Measurements from ENCODE around the gene NEO1.

The NEO1 gene

DNA sequence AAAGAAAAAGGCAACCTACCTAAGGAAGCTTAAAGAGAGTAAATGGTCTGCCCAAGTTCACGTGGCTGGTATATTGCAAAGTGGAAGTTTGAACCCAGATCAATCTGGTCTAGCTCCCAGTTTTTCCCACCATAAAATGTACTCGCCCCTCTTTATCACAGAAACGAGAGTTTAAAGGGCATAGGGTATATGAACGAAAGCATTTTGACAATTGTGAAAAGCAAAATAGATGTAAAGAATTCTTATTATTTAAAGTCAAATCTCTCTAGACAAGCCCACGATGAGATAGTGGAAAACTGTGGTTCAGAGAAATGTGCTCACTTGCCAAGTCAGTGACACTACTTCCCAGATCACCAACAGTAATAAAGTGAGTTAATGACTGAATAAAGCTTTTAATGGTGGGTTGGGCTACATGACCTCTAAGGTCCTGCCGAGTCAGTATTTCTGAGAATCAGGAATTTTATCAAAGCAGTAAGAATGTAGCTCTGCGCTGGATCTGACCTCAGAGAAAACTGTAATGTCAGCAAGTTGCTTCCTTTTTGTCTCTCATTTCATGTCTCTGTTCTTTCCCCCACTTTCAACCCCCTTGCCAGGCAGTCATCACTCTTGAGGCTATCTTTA lies 23.3 kb upstream of the NEO1 start:
- no peak for DNase-seq (ENCODE audit: low read depth)

- DNase-seq (ENCODE audit: low read depth): no peak
These were observed 22.1 kb upstream of the NEO1 start for GRCh38 chr15:73030122-73030679.

- no peak for DNase-seq (ENCODE audit: low read depth)
These were observed 20.6 kb upstream of the NEO1 start for GRCh38 chr15:73031648-73032047.

DNA sequence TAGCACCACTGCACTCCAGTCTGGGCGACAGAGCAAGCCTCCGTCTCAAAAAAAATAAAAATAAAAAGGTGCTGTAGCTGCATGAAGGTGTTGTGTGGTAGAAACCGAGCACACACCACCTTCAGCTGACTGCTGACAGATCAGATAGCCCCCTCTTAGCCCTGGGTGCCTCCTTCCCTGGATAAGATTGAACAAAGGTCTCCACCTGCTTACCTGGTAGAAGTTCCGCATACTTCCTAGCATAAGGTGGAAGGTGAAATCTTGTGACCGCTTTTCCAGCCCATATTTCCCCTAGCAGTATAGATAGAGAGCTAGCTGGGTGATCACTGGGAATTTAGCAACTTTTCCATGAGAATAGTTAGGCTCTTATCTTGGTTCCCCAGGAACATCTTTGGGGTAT lies 18.7 kb upstream of the NEO1 start:
- no peak for DNase-seq (ENCODE audit: low read depth)

- DNase-seq (ENCODE audit: low read depth): no peak
These were observed 18.0 kb upstream of the NEO1 start for GRCh38 chr15:73034221-73034620.

- no peak for DNase-seq (ENCODE audit: low read depth)
These were observed 17.0 kb upstream of the NEO1 start for GRCh38 chr15:73035221-73035620.

- DNase-seq (ENCODE audit: low read depth): no peak
These were observed 14.0 kb upstream of the NEO1 start for GRCh38 chr15:73038220-73038619.

- no peak for DNase-seq (ENCODE audit: low read depth)
These were observed 6.2 kb upstream of the NEO1 start for GRCh38 chr15:73046073-73046472.

DNA sequence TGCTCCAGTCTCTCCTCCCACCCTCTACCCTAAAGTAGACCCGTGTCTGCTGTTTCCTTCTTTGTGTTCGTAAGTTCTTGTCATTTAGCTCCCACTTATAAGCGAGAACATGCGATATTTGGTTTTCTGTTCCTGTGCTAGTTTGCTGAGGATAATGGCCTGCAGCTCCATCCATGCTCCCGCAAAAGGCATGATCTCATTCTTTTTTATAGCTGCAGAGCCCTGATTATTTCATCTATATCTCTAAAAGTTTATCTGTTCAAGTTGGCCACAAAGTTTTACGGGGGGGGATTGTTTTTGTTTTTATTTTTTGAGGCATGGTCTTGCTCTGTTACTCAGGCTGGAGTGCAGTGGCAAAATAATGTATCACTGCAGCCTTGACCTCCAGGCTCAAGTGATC lies 4.4 kb upstream of the NEO1 start:
- DNase-seq (ENCODE audit: low read depth): no peak

- DNase-seq (ENCODE audit: low read depth): no peak
These were observed 3.5 kb upstream of the NEO1 start for GRCh38 chr15:73048624-73049295.

GRCh38 chr15:73049564-73050215 lies 2.6 kb upstream of the NEO1 start:
- no peak for DNase-seq (ENCODE audit: low read depth)

GRCh38 chr15:73050561-73051295 lies 1.5 kb upstream of the NEO1 start:
- no peak for DNase-seq (ENCODE audit: low read depth)

DNA sequence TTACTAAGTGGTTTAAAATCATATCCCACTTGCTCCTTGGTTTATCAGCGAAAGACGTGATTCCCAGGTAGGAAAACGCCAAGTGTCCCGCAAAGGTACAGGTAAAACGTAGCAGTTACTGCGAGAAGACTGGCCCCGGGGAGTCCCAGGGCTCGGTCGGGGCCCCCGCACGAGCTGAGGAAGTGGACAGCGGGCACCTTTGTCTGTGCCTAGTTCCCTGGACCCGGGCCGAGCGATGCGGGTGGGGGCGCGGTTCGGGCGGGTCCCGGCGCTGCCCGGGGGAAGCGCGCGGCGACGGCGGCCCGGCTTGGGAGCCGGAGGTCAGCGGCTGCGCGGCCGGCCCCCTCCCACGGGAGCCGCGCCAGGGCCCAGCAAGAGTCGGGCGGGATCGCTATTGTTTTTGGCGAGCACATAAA lies 864 bp upstream of the NEO1 start:
- DNase-seq (ENCODE audit: low read depth): no peak

GRCh38 chr15:73052653-73053397 lies 562 bp downstream of the NEO1 start:
- no peak for DNase-seq (ENCODE audit: low read depth)

DNA sequence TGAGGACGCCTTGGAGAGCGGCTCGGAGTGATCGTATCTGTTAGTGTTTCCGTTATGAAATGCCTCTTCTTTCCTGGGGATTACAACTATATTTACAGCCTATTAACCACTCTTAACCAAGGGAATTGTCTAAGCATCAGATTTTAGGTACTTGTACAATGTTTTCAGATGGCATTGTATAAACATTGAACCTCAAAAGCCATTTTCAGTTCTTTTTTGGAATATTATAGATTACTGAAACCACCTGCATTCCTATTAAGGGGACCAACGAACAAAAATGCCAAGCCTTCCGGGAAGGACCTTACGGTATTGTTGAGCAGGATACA lies 1.1 kb downstream of the NEO1 start:
- DNase-seq (ENCODE audit: low read depth): no peak

DNA sequence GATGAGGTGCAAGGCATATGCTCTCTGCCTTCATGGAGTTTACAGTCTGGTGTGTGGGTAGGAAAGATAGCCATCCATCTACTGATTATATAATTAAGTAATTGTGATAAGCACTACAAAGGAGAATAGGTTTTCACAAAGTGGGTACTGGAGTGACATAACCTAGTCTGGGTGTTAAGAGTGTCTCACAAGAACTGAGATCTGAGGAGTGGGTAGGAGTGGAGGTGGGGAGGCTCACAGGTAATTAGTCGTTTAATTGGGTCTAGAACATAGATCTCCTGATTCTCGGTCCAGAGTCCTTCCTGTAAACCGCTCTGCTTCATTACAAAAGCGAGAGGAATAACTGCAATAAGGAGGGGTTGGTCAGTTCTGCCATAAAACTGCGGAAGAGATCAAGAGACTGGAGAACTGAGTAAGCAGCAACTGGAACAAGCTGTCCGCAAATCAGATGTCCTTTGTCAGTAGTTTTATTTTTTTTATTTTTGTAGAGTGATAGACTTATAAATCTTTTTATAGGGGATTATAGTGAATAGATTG lies 2.2 kb downstream of the NEO1 start:
- DNase-seq (ENCODE audit: low read depth): no peak

- DNase-seq (ENCODE audit: low read depth): no peak
These were observed 4.2 kb downstream of the NEO1 start for GRCh38 chr15:73056460-73056859.

- no peak for DNase-seq (ENCODE audit: low read depth)
These were observed 6.2 kb downstream of the NEO1 start for GRCh38 chr15:73058437-73058836.

GRCh38 chr15:73065114-73065513 lies 12.9 kb downstream of the NEO1 start:
- no peak for DNase-seq (ENCODE audit: low read depth)

- DNase-seq (ENCODE audit: low read depth): no peak
These were observed 16.8 kb downstream of the NEO1 start for GRCh38 chr15:73069109-73069508.

- DNase-seq (ENCODE audit: low read depth): no peak
These were observed 20.6 kb downstream of the NEO1 start for GRCh38 chr15:73072894-73073293.

DNA sequence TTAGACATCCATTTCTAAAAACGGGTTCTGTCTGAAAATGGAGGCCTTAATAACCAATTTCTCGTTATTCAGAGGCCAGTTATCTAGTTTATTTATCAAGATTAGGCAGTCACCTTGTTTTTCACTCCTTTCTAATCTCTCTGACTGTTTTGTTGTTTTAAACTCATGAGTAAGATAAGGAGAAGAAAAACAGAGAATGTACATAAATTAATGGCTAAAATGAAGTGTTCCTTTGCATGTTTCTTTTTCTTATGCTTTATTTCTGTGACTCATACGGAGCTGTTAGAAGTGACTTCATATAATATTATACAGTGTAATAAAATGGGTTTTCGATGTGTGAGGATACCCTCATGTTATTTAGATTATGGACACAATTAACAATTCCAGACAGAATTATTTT lies 22.0 kb downstream of the NEO1 start:
- no peak for DNase-seq (ENCODE audit: low read depth)

Measured in HS-5 (cell line).